ENCODE data around the gene ABCC6.
"Not testable (repeated sequence)": the region's sequence is repeated elsewhere in the genome, so short reads cannot be mapped to it uniquely, and the experiment has no call there.

Gene ABCC6

DNA sequence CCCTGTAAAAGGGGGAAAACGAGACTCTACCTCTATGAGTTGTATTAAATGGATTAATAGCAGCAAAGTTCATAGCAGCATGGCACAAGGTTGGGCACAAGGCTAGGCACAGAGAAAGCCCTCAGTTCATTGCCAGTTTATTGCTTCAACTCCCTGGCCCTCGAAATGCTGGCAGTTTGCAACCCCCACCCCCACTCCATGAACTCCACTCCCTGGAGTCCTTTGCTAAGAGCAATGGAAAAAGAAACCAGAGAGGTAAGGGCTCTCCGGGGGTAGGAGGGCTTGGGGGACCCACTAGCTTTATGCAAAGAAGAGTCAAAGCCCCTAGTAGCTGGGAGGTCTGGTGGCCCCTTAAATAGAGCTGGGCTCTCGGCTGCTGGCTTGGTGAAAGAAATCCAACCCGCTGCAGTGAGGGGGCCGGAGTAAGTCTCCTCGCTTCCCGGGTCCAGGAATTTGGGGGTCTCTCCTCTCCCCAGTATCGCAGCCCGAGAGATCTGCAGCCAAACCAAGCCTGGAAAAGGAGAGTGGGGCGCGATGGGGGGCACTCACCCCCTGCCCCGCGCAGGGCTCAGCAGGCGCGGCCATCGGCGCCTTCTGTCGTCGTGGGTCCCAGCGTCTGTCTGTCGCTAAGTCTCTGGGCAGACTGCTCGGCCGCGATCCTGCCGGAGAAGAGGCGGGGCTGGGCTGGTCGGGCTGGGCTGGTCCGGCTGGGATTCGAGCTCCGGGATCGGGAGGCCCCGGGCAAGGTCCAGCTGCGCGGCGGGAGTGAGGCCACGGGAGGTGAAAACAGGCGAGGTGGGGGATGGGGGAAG lies at the start of gene ABCC6:
Gene ABCC6, minus strand, starts transcription at position 645 of the 812 bp plus-strand sequence. Its CDS starts 60 bp downstream, at position 585.
- not testable (repeated sequence) for DNase-seq

GRCh38 chr16:16272573-16273221 lies 49.4 kb upstream of the ABCC6 start:
- not testable (repeated sequence) for DNase-seq

DNA sequence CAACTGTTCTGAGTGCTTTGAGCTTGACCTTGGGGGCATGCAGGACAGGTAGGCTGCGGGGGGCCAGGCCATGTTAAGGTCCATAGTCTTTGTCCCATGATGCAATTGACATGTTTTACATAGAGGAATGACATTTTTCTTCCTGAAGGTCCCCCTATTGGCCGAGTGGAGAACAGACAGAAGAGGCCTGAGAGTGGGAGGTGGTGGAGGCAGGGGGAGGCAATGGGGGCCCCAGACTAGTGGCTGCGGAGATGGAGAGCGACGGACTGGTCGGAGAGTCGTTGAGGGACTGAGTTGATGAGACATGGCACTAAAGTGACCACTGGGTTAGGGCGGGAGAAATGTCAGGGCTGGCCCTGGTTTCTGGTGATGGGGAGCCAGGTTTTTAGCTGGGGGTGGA lies 48.4 kb upstream of the ABCC6 start:
- DNase-seq: not testable (repeated sequence)

DNA sequence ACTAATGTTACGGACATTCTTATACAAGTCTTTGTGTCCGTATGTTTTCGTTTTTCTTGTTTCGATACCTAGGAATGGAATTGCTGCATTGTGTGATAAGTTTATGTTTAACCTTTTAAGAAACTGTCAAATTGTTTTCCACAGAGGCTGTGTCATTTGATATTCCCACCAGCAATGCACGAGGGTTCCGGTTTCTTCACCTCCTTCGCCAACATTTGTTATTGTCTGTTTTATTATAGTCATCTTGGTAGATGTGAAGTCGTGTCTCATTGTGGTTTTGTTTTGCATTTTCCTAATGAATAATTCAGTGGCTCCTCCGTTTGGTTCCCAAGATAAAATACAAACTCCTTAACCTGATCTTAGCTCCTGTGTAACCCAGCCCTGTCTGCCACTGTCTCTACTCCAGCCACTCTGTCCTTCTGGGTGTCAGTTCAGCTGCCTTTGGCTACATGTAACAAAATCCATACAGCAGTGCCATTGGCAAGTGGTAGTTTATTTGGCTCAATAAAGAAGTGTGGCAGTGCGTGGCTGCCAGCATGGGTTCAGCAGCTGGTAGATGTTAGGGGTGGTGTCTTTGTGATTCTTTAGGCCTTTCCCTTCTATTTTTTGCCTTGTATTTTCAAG lies 45.0 kb upstream of the ABCC6 start:
- DNase-seq: not testable (repeated sequence)

- DNase-seq: not testable (repeated sequence)
Observed at GRCh38 chr16:16267708-16268107, 44.4 kb upstream of the ABCC6 start.

GRCh38 chr16:16265044-16265443 lies 41.8 kb upstream of the ABCC6 start:
- not testable (repeated sequence) for DNase-seq

DNA sequence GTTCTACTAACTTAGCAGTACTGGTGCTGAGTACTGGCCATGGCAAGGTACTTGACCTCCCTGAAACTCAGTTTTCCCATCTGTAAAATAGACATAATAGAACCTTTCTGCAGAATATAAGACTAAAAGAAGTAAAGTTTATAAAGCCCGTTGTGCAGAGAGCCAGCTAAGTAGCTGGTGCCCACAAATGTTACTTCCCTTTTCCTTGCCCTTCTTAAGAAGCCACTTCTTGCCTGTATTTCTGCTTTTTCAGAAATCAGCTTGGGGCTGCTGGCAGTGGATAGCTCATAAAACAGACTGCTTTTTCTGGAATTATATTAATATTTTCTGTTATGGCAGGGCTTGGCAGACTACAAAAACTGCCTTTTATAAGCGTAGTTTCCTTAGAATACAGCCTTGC lies 40.7 kb upstream of the ABCC6 start:
- DNase-seq: not testable (repeated sequence)

DNA sequence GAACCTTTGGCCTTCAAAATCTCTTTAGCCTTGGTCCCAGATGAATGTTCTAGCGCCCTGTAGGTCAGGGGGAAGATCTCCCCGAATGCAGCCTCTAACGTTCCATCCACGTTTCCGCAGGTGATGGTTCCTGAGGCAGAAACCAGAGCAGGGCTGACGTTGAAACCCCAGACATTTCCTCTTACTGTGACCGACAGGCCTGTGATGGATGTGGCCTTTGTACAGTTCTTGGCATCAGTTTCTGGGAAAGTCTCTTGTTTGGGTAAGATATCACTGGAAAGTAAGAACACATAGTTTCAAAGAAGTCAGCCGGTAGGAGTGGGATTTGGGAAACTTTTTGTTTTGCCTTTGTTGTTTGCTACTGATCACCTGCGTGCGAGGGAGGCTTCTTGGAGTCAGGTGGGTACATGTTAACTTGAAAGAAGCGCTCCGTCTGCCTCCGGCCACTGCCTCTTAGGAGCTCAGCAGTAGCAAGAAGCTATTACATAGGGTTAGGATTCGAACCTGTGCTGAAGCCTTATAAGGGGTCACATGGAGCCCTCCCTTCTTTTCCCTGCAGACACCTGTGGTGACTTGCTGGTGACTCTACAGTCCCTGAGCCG lies 39.8 kb upstream of the ABCC6 start:
- not testable (repeated sequence) for DNase-seq

DNA sequence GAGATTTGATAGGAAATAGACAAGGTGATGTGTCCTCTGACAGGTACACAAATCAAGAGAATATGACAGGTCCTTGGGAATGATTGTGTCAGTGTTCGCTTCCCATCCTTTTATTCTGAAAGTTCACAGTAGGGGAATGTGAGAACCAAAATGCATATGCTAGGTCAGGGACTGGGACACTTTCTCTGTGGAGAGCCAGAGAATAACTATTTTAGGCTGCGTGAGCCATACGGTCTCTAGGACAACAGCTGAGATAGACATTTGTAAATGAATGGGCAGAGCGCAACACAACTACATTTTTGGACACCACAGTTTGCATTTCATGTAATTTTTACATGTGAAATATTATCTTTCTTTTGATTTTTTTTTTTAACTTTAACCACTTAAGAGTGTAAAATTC lies 36.7 kb upstream of the ABCC6 start:
- not testable (repeated sequence) for DNase-seq

DNA sequence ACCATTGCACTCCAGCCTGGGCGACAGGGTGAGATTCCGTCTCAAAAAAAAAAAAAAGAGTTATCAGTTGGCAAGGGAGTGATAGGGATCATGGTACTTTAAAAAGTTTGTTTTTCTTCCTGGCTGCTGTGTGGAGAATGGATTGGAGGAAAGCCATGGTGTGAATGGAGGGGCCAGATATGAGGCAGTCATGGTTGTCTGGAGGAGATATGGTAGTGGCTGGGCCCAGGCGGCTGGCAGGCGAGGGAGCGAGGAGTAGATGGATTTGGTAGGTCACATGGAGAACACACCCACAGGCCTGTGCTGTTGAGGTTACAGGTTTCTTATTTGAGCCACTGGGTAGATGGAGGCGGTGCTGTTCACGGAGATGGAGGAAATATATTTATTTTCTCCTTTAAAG lies 35.5 kb upstream of the ABCC6 start:
- DNase-seq: not testable (repeated sequence)

- DNase-seq: not testable (repeated sequence)
Observed at GRCh38 chr16:16257301-16257923, 34.1 kb upstream of the ABCC6 start.

GRCh38 chr16:16252377-16252776 lies 29.1 kb upstream of the ABCC6 start:
- not testable (repeated sequence) for DNase-seq

GRCh38 chr16:16249621-16250330 lies 26.5 kb upstream of the ABCC6 start:
- not testable (repeated sequence) for DNase-seq

GRCh38 chr16:16247439-16247838 lies 24.1 kb upstream of the ABCC6 start:
- not testable (repeated sequence) for DNase-seq

DNA sequence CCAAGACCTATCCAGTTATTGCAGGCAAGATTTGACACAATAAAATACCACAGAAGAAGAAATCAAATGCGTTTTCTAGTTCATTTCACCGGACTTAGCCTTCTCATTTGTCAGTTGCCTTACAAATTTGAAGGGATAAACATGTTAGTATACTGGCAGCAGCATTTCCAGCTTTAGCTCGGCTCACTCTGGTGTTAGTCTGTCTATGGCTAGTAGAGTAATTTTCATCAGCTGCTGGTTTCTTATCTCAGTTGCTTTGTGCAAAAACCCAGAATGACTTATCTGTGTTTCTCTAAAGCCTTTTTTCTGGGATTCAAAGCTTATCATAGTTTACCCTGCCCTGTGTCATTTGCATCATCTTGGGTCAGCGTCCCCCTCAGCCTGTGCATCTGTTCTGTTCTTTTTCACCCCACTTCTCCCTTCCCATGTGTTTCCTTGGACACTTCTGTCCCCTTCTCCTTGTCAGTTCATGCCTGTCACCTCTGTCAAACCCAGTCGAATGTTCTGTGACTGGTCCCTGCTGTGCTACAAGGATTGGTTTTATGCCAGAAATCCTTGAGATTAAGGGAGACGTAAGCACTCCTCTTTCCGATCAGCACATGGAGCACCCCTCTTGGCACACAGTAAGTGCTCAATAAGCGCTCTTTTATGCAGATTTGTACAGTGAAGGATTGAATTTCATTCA lies 23.4 kb upstream of the ABCC6 start:
- DNase-seq: not testable (repeated sequence)

DNA sequence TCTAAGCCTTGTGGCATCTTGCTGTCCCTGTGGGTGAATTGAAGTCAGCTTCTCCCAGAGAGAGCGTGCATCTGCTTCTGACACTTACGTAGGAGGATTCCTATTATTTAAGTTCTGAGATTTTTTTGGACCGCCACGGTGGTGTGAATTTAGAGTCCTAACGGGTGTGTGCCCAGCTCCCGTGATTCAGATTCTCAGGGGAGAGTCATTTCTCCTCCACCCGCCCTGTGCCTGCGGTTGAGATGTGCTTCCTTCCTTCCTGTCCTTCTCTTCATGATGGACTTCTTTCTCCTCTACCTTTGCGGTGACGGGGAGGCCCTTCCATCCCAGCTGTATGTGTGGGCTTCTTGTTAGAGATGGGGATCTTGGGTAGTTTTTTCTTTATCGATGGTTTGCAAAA lies 20.6 kb upstream of the ABCC6 start:
- not testable (repeated sequence) for DNase-seq

GRCh38 chr16:16240667-16241066 lies 17.4 kb upstream of the ABCC6 start:
- not testable (repeated sequence) for DNase-seq

- DNase-seq: not testable (repeated sequence)
Observed at GRCh38 chr16:16237738-16238137, 14.4 kb upstream of the ABCC6 start.

DNA sequence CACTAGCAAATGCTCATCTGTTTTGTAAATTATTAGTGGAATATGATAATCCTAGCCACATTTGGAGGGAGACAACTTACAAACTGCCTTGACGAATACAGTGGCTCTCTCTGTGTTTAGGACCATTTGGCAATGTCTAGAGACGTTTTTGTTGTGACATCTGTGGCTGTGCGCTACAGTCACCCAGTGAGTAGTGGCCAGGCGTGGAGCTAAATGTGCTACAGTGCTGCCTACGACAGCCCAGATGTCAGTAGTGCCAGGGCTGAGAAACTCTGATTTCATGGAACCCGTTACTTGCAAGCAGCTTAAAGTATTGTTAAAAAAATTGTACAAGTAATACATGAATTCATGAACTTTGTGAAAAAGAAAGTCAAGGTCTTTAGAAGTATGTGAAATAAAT lies 13.8 kb upstream of the ABCC6 start:
- DNase-seq: not testable (repeated sequence)

GRCh38 chr16:16232692-16233061 lies 9.4 kb upstream of the ABCC6 start:
- not testable (repeated sequence) for DNase-seq

GRCh38 chr16:16223662-16224241 lies 458 bp upstream of the ABCC6 start:
- DNase-seq: not testable (repeated sequence)
